ENCODE results near the gene LPP. TPM values are rescaled to one million over a fixed set of nuclear protein-coding genes. Genes with fewer than 3 reads are reported as not detected.

The LPP gene
- total RNA-seq, 6 experiments from 2014 or later: 41.5 to 90.5 (median 69.5) TPM

DNA sequence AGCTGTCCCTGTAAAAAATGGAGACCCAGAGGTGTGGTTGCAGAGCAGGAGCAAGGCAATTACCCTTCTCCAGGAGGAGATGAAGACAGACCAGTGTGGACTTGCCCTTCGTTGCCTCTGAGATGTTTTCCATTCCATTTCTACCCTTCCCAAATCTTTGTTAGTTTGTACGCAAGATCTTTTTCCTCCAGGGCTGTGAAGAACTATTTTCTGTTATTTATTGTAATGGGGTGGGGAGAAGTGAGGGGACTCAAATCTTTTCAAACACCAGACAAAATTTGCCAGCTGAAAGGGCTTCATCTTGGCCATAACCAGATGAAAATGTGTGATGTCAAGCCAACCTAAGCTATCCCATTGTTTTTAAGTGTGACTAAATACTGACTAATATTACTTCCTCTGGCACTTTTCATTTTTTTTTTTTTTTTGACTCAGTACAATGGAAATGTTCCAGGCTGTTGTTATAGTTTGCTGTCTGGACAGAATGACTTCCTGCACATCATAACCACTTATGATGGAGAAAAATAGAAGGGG lies 746.5 kb downstream of the LPP start:
- ATAC-seq: peak; percentile 60 to 77 (median 70)

DNA sequence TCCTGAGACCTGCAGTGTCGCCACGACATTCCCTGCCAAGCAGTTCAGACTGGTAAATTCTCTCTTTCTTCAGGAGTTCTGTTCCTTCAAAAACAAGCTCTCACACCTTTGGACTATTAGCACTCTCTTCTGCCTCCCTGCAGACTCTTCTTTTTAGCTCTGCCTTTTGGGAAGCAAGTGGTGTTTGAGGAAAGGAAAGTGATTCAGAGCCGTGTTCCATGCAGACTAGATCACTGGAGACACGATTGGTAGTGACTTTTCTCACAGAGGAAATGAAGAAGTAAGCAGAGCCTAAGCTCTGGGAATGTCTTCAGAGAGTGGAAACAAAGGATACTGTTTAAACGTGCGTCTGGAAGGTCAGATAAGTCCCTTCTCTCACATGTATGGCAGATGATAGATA lies 747.2 kb downstream of the LPP start:
- Histone ChIP-seq H3K27ac (no peak overlapping the region), H3K36me3 (no peaks in the 10 kb centered on the region), H3K4me3 (no peak overlapping the region), H3K9me3 (no peaks in the 10 kb centered on the region), H3K27me3 (no peaks in the 10 kb centered on the region), H3K4me1 (no peaks in the 10 kb centered on the region)
- peak; percentile 34 to 82 (median 59) for ATAC-seq
- intact Hi-C loops (cut with DNase I): no loop called here
- TF ChIP-seq POLR2A (IDR thresholded peaks at IDR 0.05): no peak
- TF ChIP-seq, protein P1, sequence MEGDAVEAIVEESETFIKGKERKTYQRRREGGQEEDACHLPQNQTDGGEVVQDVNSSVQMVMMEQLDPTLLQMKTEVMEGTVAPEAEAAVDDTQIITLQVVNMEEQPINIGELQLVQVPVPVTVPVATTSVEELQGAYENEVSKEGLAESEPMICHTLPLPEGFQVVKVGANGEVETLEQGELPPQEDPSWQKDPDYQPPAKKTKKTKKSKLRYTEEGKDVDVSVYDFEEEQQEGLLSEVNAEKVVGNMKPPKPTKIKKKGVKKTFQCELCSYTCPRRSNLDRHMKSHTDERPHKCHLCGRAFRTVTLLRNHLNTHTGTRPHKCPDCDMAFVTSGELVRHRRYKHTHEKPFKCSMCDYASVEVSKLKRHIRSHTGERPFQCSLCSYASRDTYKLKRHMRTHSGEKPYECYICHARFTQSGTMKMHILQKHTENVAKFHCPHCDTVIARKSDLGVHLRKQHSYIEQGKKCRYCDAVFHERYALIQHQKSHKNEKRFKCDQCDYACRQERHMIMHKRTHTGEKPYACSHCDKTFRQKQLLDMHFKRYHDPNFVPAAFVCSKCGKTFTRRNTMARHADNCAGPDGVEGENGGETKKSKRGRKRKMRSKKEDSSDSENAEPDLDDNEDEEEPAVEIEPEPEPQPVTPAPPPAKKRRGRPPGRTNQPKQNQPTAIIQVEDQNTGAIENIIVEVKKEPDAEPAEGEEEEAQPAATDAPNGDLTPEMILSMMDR (IDR thresholded peaks at IDR 0.05): no peak
- WGBS (ENCODE audit: insufficient coverage, low coverage, low lambda C conversion rate, missing lambda C conversion rate): 64% methylated on average over 6 of the region's 6 CpGs
- no peak for DNase-seq

More for the DNA sequence above, 746.5 kb downstream of the LPP start:
- intact Hi-C loops (cut with DNase I): no loop called here
- no peaks in the 10 kb centered on the region for H3K36me3 ChIP-seq
- no peak overlapping the region for H3K4me3 ChIP-seq
- no peaks in the 10 kb centered on the region for H3K9me3 ChIP-seq
- no peak for TF ChIP-seq POLR2A (IDR thresholded peaks at IDR 0.05)
- TF ChIP-seq, protein P1 (IDR thresholded peaks at IDR 0.05): no peak
- no peaks in the 10 kb centered on the region for H3K4me1 ChIP-seq
- no peaks in the 10 kb centered on the region for H3K27me3 ChIP-seq
- no peak overlapping the region for H3K27ac ChIP-seq
- WGBS (ENCODE audit: insufficient coverage, low coverage, low lambda C conversion rate, missing lambda C conversion rate): 87% methylated on average over 2 of the region's 2 CpGs
- DNase-seq: no peak

DNA sequence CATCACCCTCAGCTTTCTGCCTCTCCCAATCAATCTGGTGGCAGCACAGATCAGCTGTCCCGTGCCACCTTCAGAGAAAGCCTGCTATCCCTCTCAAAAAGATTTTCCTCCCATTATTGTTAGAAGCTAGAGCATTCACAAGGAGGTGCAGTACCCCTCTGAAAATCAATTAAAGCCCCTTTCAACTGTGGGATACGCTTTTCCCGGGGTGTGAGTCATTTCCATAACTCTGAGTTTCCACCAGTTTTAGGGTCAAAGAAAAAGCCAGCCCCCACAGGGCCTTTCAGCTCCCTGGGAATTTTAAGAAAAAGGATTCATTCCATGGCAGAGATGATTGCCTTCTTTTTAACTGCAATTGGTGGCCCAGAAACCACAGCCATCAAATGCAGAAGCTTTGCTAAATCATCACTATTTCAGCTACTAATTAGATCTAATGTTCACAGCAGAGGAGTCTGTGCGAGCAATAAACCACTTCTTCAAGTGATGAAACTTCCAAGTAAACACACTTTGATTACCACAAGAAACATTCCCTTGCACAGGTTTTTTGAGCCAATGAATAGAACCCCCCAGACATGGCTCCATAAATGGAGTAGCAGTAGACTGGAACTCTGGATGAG lies 747.8 kb downstream of the LPP start:
- WGBS (ENCODE audit: insufficient coverage, low coverage, low lambda C conversion rate, missing lambda C conversion rate): 82% methylated on average over 3 of the region's 4 CpGs
- Histone ChIP-seq H3K27ac (no peak overlapping the region), H3K4me3 (no peak overlapping the region), H3K4me1 (no peaks in the 10 kb centered on the region), H3K36me3 (no peaks in the 10 kb centered on the region), H3K27me3 (no peaks in the 10 kb centered on the region), H3K9me3 (no peaks in the 10 kb centered on the region)
- no peak for TF ChIP-seq POLR2A (IDR thresholded peaks at IDR 0.05)
- TF ChIP-seq, protein P1 (IDR thresholded peaks at IDR 0.05): no peak
- intact Hi-C loops (cut with DNase I): no loop called here
- DNase-seq (no peak), ATAC-seq (no peak)

DNA sequence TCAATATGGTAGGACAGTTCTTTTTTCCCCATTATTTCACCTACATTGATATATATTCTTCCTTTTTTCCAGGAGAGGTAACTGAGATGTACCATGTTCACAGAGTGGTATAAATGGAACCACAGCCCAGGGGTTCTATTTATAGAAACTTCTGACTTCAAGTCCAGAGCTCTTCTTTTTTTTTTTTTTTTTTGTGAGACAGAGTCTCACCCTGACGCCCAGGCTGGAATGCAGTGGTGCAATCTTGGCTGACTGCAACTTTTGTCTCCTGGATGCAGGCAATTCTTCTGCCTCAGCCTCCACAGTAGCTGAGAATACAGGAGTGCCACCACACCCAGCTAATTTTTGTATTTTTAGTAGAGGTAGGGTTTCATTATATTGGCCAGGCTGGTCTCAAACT lies 750.7 kb downstream of the LPP start:
- no peaks in the 10 kb centered on the region for H3K9me3 ChIP-seq
- intact Hi-C loops (cut with DNase I): no loop called here
- H3K27me3 ChIP-seq: no peaks in the 10 kb centered on the region
- 29% methylated on average over 1 of the region's 1 CpG for WGBS (ENCODE audit: insufficient coverage, low coverage, low lambda C conversion rate, missing lambda C conversion rate)
- no peak overlapping the region for H3K4me3 ChIP-seq
- DNase-seq (no peak), ATAC-seq (peak in 1 of 4 donors; percentile 7)
- H3K27ac ChIP-seq: no peak overlapping the region
- no peaks in the 10 kb centered on the region for H3K36me3 ChIP-seq
- TF ChIP-seq POLR2A (IDR thresholded peaks at IDR 0.05): no peak
- TF ChIP-seq, protein P1 (IDR thresholded peaks at IDR 0.05): no peak
- H3K4me1 ChIP-seq: no peaks in the 10 kb centered on the region

All from right lobe of liver (tissue), 6 donors.